Upper lobe of left lung (tissue), 4 donors: ENCODE data around the gene CEACAM19.

Source experiments
- CTCF ChIP-seq, 6 experiments: fragments of 450-650 bp in 4 of 6; fragments of 200-600 bp in 2 of 6; sonication (generic) in 2 of 6; IDR thresholded peaks; one replicate each; pipeline ENCODE4 v1.5.1; 2016 to 2019; ENCODE audit warnings: antibody characterized with exemption in 6 of 6
- EP300 ChIP-seq, 4 donors: sonication (generic); formaldehyde crosslinking; IDR thresholded peaks; one replicate each; pipeline ENCODE4 v1.5.1; 2017; ENCODE audit warnings: antibody characterized with exemption in 4 of 4, control low read depth in 2 of 4
- POLR2AphosphoS5 ChIP-seq, 2 donors: sonication (generic); formaldehyde crosslinking; IDR thresholded peaks; one replicate each; pipeline ENCODE4 v1.5.1; 2017; ENCODE audit warnings: antibody characterized with exemption in 2 of 2

- TF ChIP-seq CTCF (IDR thresholded peaks at IDR 0.05) = no peak
- no peak for TF ChIP-seq EP300 (IDR thresholded peaks at IDR 0.05)
- no peak for TF ChIP-seq POLR2AphosphoS5 (IDR thresholded peaks at IDR 0.05)
Measured at GRCh38 chr19:44705502-44706010, 34.3 kb downstream of the CEACAM19 start.
